Testis (tissue), 3 donors: ENCODE measurements around the gene IFT25. TPM values are rescaled to one million over a fixed set of nuclear protein-coding genes. Genes with fewer than 3 reads are reported as not detected.
"Not testable (repeated sequence)": the region's sequence is repeated elsewhere in the genome, so short reads cannot be mapped to it uniquely, and the experiment has no call there.

Source experiments
- DNase-seq: peaks from one replicate; pipeline ENCODE4 v3.0.0-alpha.2; 2019
- H3K27ac ChIP-seq, 2 donors: fragments of 200-600 bp; sonication (generic); one replicate each; pipeline ENCODE4 v1.5.1; 2019
- H3K27me3 ChIP-seq: fragments of 200-600 bp; sonication (generic); one replicate; pipeline ENCODE4 v1.5.1; 2019
- H3K36me3 ChIP-seq: fragments of 200-600 bp; sonication (generic); one replicate; pipeline ENCODE4 v1.5.1; 2017; ENCODE audit warnings: low read depth; ENCODE audit errors: missing control alignments
- H3K4me1 ChIP-seq: fragments of 200-600 bp; sonication (generic); one replicate; pipeline ENCODE4 v1.5.1; 2019
- H3K4me3 ChIP-seq, 2 donors: fragments of 200-600 bp; sonication (generic); one replicate each; pipeline ENCODE4 v1.5.1; 2017 to 2019
- H3K9me3 ChIP-seq: fragments of 200-600 bp; sonication (generic); one replicate; pipeline ENCODE4 v1.5.1; 2017
- POLR2A ChIP-seq: fragments of 450-650 bp; IDR thresholded peaks from one replicate; pipeline ENCODE4 v1.6.1; 2017; ENCODE audit warnings: antibody characterized with exemption, mild to moderate bottlenecking, moderate library complexity
- WGBS, 2 donors: methylation state at CpG; one replicate each; pipeline ENCODE4 v1.1.5; 2018; 5-methylcytosine and 5-hydroxymethylcytosine counted together
- intact Hi-C: fragments of 100-400 bp; cut with DNase I; formaldehyde crosslinking; loops from one replicate; pipeline ENCODE4 v1.15.1; 2023; ENCODE audit warnings: low total_unique reads
- polyA plus RNA-seq: library from polyadenylated mRNA; stranded (reverse); fragments of 350-450 nt; fragmentation: Illumina TruSeq; extraction: RNeasy Lipid Tissue Mini Kit (QIAGEN cat#74804); gene quantifications from one replicate; pipeline ENCODE4 v1.2.3, GENCODE V29; 2014; ENCODE audit warnings: low read depth, low replicate concordance; ENCODE audit not compliant: insufficient read depth
- total RNA-seq, 2 donors: library from RNA; depleted of rRNA; stranded (reverse); fragments of >200 nt; gene quantifications; one replicate each; pipeline ENCODE4 v1.2.3, GENCODE V29; 2016
- TF ChIP-seq, protein P1 (sequence below), 3 experiments: fragments of 450-650 bp in 2 of 3; fragments of 200-600 bp in 1 of 3; sonication (generic) in 1 of 3; IDR thresholded peaks; one replicate each; pipeline ENCODE4 v1.5.1; 2016 to 2019; ENCODE audit warnings: antibody characterized with exemption in 3 of 3, mild to moderate bottlenecking in 2 of 3, moderate library complexity in 1 of 3

The IFT25 gene
- total and polyA plus RNA-seq, 3 donors from 2014 or later: 28.1 to 43.7 (median 34.1) TPM

DNA sequence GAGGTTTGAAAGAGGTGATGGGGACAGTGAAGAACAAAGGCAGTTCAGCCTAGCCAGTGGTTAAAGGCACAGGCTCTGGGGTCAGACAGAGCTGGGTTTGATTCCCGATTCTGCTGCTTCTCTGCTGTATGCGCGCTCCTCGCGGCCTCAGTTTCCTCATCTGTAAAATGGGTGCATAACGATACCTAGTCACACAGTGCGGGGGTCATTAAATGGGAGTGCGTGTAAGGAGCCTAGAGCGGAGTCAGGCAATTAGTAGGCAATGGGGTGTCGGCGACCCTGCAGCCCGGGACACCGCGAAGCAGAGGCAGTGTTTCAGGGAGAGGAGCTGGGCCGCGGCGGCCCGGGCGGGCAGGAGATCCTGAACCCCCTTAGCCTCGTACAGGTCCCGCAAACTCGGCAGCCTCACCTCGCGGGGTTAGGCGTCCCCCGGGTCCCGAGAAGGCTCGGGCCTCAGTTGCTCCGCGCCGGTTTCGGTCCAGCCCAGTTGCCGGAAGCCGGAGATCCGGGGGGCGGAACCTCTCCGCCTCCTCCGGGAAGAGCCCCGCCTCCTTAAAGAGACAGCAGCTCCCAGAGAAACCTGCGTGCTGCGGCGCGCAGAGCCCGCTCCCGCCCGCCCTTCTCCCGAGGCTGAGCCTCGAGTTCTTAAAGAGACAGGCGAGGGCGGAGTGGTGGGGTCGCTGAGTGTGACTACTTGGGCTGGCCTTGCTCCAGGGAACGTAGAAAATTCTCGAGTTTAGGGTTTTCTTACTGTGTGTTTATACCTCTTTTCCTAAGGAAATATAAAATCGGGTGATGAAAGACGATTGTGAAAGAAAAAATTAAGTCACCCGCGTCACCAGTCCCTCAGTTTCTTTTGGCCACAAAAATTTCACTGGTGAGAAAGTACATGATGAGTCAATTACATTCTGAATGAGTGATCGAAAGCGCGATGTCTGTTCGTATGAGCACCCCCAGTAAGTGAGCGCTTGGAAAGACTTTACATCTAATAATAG is 55.9 kb downstream of the IFT25 start, which contains the start of gene YIPF1:
Gene YIPF1 (minus strand): TSS at position 494 of the 995 bp plus-strand sequence. CDS start 860 bp downstream, outside the sequence.
- Histone ChIP-seq H3K9me3 (no peaks in the 10 kb centered on the region), H3K4me1 (no peaks in the 10 kb centered on the region), H3K27ac (peak within 1 kb of the TSS in 1 of 2 donors; percentile 41), H3K4me3 (peak within 1 kb of the TSS; percentile 68 to 86), H3K36me3 (no peaks in the 10 kb centered on the region), H3K27me3 (no peaks in the 10 kb centered on the region)
- peak; percentile 96 for DNase-seq
- intact Hi-C loops: no loop called here
- TF ChIP-seq, protein P1, sequence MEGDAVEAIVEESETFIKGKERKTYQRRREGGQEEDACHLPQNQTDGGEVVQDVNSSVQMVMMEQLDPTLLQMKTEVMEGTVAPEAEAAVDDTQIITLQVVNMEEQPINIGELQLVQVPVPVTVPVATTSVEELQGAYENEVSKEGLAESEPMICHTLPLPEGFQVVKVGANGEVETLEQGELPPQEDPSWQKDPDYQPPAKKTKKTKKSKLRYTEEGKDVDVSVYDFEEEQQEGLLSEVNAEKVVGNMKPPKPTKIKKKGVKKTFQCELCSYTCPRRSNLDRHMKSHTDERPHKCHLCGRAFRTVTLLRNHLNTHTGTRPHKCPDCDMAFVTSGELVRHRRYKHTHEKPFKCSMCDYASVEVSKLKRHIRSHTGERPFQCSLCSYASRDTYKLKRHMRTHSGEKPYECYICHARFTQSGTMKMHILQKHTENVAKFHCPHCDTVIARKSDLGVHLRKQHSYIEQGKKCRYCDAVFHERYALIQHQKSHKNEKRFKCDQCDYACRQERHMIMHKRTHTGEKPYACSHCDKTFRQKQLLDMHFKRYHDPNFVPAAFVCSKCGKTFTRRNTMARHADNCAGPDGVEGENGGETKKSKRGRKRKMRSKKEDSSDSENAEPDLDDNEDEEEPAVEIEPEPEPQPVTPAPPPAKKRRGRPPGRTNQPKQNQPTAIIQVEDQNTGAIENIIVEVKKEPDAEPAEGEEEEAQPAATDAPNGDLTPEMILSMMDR (IDR thresholded peaks at IDR 0.05): no peak
- TF ChIP-seq POLR2A: no peak
- 1 to 3% methylated on average over 29 to 62 of the region's 62 CpGs for WGBS, 2 donors

GRCh38 chr1:53888681-53889080 is 56.8 kb downstream of the IFT25 start:
- intact Hi-C loops: no loop called here
- TF ChIP-seq, protein P1 (IDR thresholded peaks at IDR 0.05): no peak
- TF ChIP-seq POLR2A: no peak
- WGBS, 2 donors: 49% methylated on average over 2 of the region's 2 CpGs
- H3K9me3 ChIP-seq: no peaks in the 10 kb centered on the region
- H3K27me3 ChIP-seq: no peaks in the 10 kb centered on the region
- DNase-seq: no peak
- H3K4me3 ChIP-seq: no peak overlapping the region
- no peak overlapping the region for H3K27ac ChIP-seq
- H3K4me1 ChIP-seq: no peaks in the 10 kb centered on the region
- H3K36me3 ChIP-seq: no peaks in the 10 kb centered on the region

GRCh38 chr1:53883600-53883999 is 61.9 kb downstream of the IFT25 start:
- intact Hi-C loops, H3K27ac ChIP-seq, H3K4me1 ChIP-seq, H3K9me3 ChIP-seq, H3K36me3 ChIP-seq, H3K27me3 ChIP-seq, H3K4me3 ChIP-seq, DNase-seq: not testable (repeated sequence)
- WGBS, 2 donors: 93 to 94% methylated on average over 6 of the region's 6 CpGs

- H3K27me3 ChIP-seq, H3K36me3 ChIP-seq, H3K9me3 ChIP-seq, H3K4me1 ChIP-seq, H3K4me3 ChIP-seq, H3K27ac ChIP-seq, intact Hi-C loops, DNase-seq: not testable (repeated sequence)
- 93 to 96% methylated on average over 2 of the region's 2 CpGs for WGBS, 2 donors
Observed at GRCh38 chr1:53881853-53882252, 63.6 kb downstream of the IFT25 start.

GRCh38 chr1:53878492-53879105 is 66.9 kb downstream of the IFT25 start:
- TF ChIP-seq POLR2A: no peak
- TF ChIP-seq, protein P1 (IDR thresholded peaks at IDR 0.05): peak; percentile 28 to 57 (median 47)
- intact Hi-C loops: no loop called here
- H3K4me1 ChIP-seq: no peaks in the 10 kb centered on the region
- H3K27me3 ChIP-seq: no peaks in the 10 kb centered on the region
- no peaks in the 10 kb centered on the region for H3K9me3 ChIP-seq
- 54 to 59% methylated on average over 5 of the region's 5 CpGs for WGBS, 2 donors
- no peak for DNase-seq
- H3K27ac ChIP-seq: no peak overlapping the region
- no peaks in the 10 kb centered on the region for H3K36me3 ChIP-seq
- no peak overlapping the region for H3K4me3 ChIP-seq

- H3K36me3 ChIP-seq, DNase-seq, H3K27me3 ChIP-seq, H3K27ac ChIP-seq, H3K4me3 ChIP-seq, H3K9me3 ChIP-seq, intact Hi-C loops, H3K4me1 ChIP-seq: not testable (repeated sequence)
- 91 to 98% methylated on average over 2 of the region's 2 CpGs for WGBS, 2 donors
Observed at GRCh38 chr1:53875150-53875549, 70.3 kb downstream of the IFT25 start.
